Breast epithelium (tissue), 3 donors: Measurements from ENCODE around the gene FOXD2.

Experiments used
- CTCF ChIP-seq, 3 donors: fragments of 450-650 bp; IDR thresholded peaks; one replicate each; pipeline ENCODE4 v1.5.1; 2016 to 2017; ENCODE audit warnings: antibody characterized with exemption in 3 of 3, mild to moderate bottlenecking in 3 of 3, moderate library complexity in 3 of 3
- POLR2A ChIP-seq: fragments of 450-650 bp; IDR thresholded peaks from one replicate; pipeline ENCODE4 v1.6.1; 2016; ENCODE audit warnings: antibody characterized with exemption, mild to moderate bottlenecking, moderate library complexity
- POLR2AphosphoS5 ChIP-seq, 3 donors: sonication (generic); formaldehyde crosslinking; IDR thresholded peaks; one replicate each; pipeline ENCODE4 v1.6.1; 2017; ENCODE audit warnings: antibody characterized with exemption in 3 of 3

GRCh38 chr1:47418681-47419325 lies 19.0 kb upstream of the FOXD2 start:
- TF ChIP-seq POLR2A (no peak), CTCF (IDR thresholded peaks at IDR 0.05) (no peak), POLR2AphosphoS5 (IDR thresholded peaks at IDR 0.05) (no peak)
